Measurements from ENCODE around the gene ZC3H13. TPM values are rescaled to one million over a fixed set of nuclear protein-coding genes. Genes with fewer than 3 reads are reported as not detected.

Gene ZC3H13
- total RNA-seq, 1 experiment from 2014 or later = 9.5 TPM

DNA sequence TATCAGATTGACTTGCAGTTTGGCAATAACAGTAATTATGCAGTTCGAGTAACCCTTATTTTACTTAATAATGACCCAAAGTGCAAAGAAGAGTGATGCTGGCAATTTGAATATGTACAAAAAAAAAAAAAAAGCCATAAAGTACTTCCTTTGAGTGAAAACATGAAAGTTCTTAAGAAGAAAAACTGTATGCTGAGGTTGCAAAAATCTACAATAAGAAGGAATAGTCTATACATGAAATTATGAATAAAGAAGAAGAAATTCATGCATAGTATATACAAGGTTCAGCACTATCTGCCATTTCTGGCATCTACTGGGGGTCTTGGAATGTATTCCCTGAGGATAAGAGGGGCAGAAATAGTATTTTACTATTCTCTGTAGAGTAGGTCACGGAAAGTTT lies 55.9 kb downstream of the ZC3H13 start:
- no peak overlapping the region for H2AFZ ChIP-seq (ENCODE audit: low read length)
- no peak overlapping the region for H3K4me2 ChIP-seq (ENCODE audit: low read length)
- H3K27me3 ChIP-seq (ENCODE audit: low read length) = no peaks in the 10 kb centered on the region
- no peak for DNase-seq
- no peak for TF ChIP-seq EZH2 (IDR thresholded peaks at IDR 0.05; ENCODE audit: low read length, unreplicated experiment)
- TF ChIP-seq, protein P1, sequence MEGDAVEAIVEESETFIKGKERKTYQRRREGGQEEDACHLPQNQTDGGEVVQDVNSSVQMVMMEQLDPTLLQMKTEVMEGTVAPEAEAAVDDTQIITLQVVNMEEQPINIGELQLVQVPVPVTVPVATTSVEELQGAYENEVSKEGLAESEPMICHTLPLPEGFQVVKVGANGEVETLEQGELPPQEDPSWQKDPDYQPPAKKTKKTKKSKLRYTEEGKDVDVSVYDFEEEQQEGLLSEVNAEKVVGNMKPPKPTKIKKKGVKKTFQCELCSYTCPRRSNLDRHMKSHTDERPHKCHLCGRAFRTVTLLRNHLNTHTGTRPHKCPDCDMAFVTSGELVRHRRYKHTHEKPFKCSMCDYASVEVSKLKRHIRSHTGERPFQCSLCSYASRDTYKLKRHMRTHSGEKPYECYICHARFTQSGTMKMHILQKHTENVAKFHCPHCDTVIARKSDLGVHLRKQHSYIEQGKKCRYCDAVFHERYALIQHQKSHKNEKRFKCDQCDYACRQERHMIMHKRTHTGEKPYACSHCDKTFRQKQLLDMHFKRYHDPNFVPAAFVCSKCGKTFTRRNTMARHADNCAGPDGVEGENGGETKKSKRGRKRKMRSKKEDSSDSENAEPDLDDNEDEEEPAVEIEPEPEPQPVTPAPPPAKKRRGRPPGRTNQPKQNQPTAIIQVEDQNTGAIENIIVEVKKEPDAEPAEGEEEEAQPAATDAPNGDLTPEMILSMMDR (conservative IDR thresholded peaks at IDR 0.05; ENCODE audit: low read depth, low read length) = no peak
- TF ChIP-seq EZH2phosphoT487 (IDR thresholded peaks at IDR 0.05; ENCODE audit: borderline replicate concordance, low read length) = no peak
- no peaks in the 10 kb centered on the region for H4K20me1 ChIP-seq (ENCODE audit: low read length)
- no peaks in the 10 kb centered on the region for H3K9me3 ChIP-seq (ENCODE audit: low read length)
- H3K4me1 ChIP-seq (ENCODE audit: insufficient read depth, low read length) = no peaks in the 10 kb centered on the region
- ChIA-PET POLR2A (ENCODE audit: unreplicated experiment) (no interaction called here), CTCF (no interaction called here)
- peaks cover 7% of the 10 kb centered on the region for H3K36me3 ChIP-seq (ENCODE audit: low read depth, low read length)
- H3F3A ChIP-seq (ENCODE audit: low read length, unreplicated experiment) = no peaks in the 10 kb centered on the region
- H3K9ac ChIP-seq (ENCODE audit: low read length) = no peak overlapping the region
- H3K27ac ChIP-seq (ENCODE audit: low read length) = no peak overlapping the region
- ATAC-seq = no peak
- no peak overlapping the region for H3K4me3 ChIP-seq (ENCODE audit: low read length)
- no TSS peak for BruUV-seq (replicated peaks)
- H3K79me2 ChIP-seq (ENCODE audit: low read length) = no peaks in the 10 kb centered on the region
- intact Hi-C loops (cut with micrococcal nuclease) = no loop called here
- no peaks in the 10 kb centered on the region for H3K9me2 ChIP-seq (replicated peaks; ENCODE audit: low read length)

DNA sequence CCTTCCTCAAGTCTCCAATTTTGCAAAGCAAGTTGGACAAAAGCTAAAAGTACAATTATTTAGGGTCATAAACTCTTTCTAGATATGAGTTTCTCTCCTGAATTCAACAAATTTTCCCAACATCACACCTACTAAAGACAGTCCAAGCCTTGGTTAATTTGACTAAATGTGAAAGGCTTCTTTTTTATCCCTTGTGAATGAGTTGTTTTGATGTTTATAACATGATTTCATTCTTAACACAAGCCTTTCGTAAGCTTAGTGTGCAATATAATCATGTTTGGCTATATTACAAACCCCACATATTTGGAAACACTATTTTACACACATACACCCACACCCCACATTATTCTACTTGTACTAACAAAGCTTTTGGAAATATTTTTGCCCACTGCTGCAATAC lies 57.3 kb downstream of the ZC3H13 start:
- no peaks in the 10 kb centered on the region for H3F3A ChIP-seq (ENCODE audit: low read length, unreplicated experiment)
- H3K9me3 ChIP-seq (ENCODE audit: low read length) = no peaks in the 10 kb centered on the region
- ChIA-PET POLR2A (ENCODE audit: unreplicated experiment) (no interaction called here), CTCF (no interaction called here)
- H3K9me2 ChIP-seq (replicated peaks; ENCODE audit: low read length) = no peaks in the 10 kb centered on the region
- DNase-seq (no peak), ATAC-seq (no peak)
- H3K9ac ChIP-seq (ENCODE audit: low read length) = no peak overlapping the region
- no peaks in the 10 kb centered on the region for H3K79me2 ChIP-seq (ENCODE audit: low read length)
- intact Hi-C loops (cut with micrococcal nuclease) = no loop called here
- H4K20me1 ChIP-seq (ENCODE audit: low read length) = no peaks in the 10 kb centered on the region
- no peaks in the 10 kb centered on the region for H3K27me3 ChIP-seq (ENCODE audit: low read length)
- H3K4me3 ChIP-seq (ENCODE audit: low read length) = no peak overlapping the region
- no TSS peak for BruUV-seq (replicated peaks)
- no peak for TF ChIP-seq EZH2 (IDR thresholded peaks at IDR 0.05; ENCODE audit: low read length, unreplicated experiment)
- TF ChIP-seq EZH2phosphoT487 (IDR thresholded peaks at IDR 0.05; ENCODE audit: borderline replicate concordance, low read length) = no peak
- TF ChIP-seq, protein P1 (conservative IDR thresholded peaks at IDR 0.05; ENCODE audit: low read depth, low read length) = no peak
- H2AFZ ChIP-seq (ENCODE audit: low read length) = no peak overlapping the region
- no peaks in the 10 kb centered on the region for H3K36me3 ChIP-seq (ENCODE audit: low read depth, low read length)
- H3K4me2 ChIP-seq (ENCODE audit: low read length) = no peak overlapping the region
- no peak overlapping the region for H3K27ac ChIP-seq (ENCODE audit: low read length)
- no peaks in the 10 kb centered on the region for H3K4me1 ChIP-seq (ENCODE audit: insufficient read depth, low read length)

DNA sequence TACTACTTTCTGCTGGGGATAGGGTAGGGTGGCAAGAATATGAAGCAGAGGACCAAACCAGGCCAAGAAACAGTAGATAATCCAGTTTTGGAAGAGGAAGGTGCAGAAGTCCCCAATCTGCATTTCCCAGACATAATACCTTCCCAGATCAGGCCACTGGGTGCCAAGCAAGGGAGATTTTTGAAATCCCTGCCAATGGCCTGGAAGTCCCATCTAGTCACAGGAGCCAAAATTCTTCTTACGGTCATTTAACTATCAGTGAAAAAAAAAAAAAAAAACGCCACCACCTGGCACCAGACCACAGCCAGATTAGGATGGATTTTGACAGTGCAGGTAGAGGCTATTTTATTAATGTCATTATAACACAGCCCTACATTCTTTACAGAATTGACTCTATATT lies 57.8 kb downstream of the ZC3H13 start:
- H3K79me2 ChIP-seq (ENCODE audit: low read length) = no peaks in the 10 kb centered on the region
- ATAC-seq = no peak
- ChIA-PET CTCF (no interaction called here), POLR2A (ENCODE audit: unreplicated experiment) (no interaction called here)
- H3K4me3 ChIP-seq (ENCODE audit: low read length) = no peak overlapping the region
- H3K9me3 ChIP-seq (ENCODE audit: low read length) = no peaks in the 10 kb centered on the region
- TF ChIP-seq, protein P1 (conservative IDR thresholded peaks at IDR 0.05; ENCODE audit: low read depth, low read length) = no peak
- TF ChIP-seq EZH2phosphoT487 (IDR thresholded peaks at IDR 0.05; ENCODE audit: borderline replicate concordance, low read length) = no peak
- no peak for TF ChIP-seq EZH2 (IDR thresholded peaks at IDR 0.05; ENCODE audit: low read length, unreplicated experiment)
- H3K4me2 ChIP-seq (ENCODE audit: low read length) = no peak overlapping the region
- no peaks in the 10 kb centered on the region for H4K20me1 ChIP-seq (ENCODE audit: low read length)
- H3K27ac ChIP-seq (ENCODE audit: low read length) = no peak overlapping the region
- no peak for DNase-seq
- no peaks in the 10 kb centered on the region for H3K27me3 ChIP-seq (ENCODE audit: low read length)
- H3F3A ChIP-seq (ENCODE audit: low read length, unreplicated experiment) = no peaks in the 10 kb centered on the region
- H3K9me2 ChIP-seq (replicated peaks; ENCODE audit: low read length) = no peaks in the 10 kb centered on the region
- no peak overlapping the region for H2AFZ ChIP-seq (ENCODE audit: low read length)
- no TSS peak for BruUV-seq (replicated peaks)
- no peak overlapping the region for H3K9ac ChIP-seq (ENCODE audit: low read length)
- H3K36me3 ChIP-seq (ENCODE audit: low read depth, low read length) = no peaks in the 10 kb centered on the region
- H3K4me1 ChIP-seq (ENCODE audit: insufficient read depth, low read length) = no peaks in the 10 kb centered on the region
- intact Hi-C loops (cut with micrococcal nuclease) = no loop called here
